ENCODE results near the gene HK2. TPM values are rescaled to one million over a fixed set of nuclear protein-coding genes. Genes with fewer than 3 reads are reported as not detected.
A peak's percentile ranks its signal among the peaks of the same experiment; 100 is the strongest.

HK2 gene
- total and polyA plus RNA-seq, 12 donors = 3.4 to 43.4 (median 13.1) TPM

DNA sequence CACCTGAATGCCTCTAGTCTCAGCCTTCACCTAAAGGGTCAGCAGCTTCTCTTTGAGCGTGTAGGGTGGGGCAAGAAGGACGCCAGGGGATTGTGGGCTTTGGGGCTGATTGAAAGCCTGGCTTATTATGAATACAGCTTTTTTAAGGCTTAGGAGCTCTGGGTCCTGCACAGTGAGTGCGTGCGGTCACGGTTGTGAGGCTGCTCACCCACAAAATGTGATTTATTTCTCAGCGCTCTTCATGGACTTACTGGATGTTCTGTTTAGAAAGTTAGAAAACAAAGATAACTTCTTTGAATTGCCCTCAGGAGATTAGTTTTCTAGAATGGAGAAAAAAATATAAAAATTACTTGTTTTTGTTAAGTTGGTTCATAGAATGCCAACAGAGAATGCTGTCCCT, 37.5 kb downstream of the HK2 start:
- no peak for ATAC-seq
- intact Hi-C loops (cut with DNase I) = no loop called here
- 94 to 95% methylated on average over 6 of the region's 6 CpGs for WGBS, 2 donors
- DNase-seq = no peak
- peaks cover 0 to 60% (median 12%) of the 10 kb centered on the region in 9 donors for H3K4me1 ChIP-seq
- no peaks in the 10 kb centered on the region for H3K27me3 ChIP-seq
- TF ChIP-seq, protein P1, sequence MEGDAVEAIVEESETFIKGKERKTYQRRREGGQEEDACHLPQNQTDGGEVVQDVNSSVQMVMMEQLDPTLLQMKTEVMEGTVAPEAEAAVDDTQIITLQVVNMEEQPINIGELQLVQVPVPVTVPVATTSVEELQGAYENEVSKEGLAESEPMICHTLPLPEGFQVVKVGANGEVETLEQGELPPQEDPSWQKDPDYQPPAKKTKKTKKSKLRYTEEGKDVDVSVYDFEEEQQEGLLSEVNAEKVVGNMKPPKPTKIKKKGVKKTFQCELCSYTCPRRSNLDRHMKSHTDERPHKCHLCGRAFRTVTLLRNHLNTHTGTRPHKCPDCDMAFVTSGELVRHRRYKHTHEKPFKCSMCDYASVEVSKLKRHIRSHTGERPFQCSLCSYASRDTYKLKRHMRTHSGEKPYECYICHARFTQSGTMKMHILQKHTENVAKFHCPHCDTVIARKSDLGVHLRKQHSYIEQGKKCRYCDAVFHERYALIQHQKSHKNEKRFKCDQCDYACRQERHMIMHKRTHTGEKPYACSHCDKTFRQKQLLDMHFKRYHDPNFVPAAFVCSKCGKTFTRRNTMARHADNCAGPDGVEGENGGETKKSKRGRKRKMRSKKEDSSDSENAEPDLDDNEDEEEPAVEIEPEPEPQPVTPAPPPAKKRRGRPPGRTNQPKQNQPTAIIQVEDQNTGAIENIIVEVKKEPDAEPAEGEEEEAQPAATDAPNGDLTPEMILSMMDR (IDR thresholded peaks at IDR 0.05) = no peak
- H3K36me3 ChIP-seq = peaks cover 0 to 38% (median 0%) of the 10 kb centered on the region in 9 donors
- no peak overlapping the region for H3K4me3 ChIP-seq
- no peak overlapping the region for H3K27ac ChIP-seq
- H3K9me3 ChIP-seq = no peaks in the 10 kb centered on the region

DNA sequence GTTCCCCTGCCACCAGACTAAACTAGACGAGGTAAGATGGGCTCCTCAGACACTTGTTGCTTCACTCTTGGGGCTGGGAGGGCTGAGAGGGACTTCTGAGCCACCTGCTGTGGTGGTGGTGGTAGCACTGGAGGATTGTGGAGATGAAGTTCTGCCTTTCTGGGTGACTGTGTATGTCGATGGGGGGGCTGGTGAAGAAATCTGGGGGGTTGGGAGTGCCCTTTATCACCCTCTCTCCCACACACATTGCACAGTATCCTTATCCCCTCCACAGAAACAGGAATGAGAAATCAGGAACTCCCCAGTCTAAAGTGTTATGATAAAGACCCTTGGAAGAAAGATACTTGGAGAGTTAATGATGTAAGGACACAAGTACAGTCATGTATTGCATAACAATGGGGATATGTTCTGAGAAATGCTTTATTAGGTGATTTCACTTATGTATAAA, 38.5 kb downstream of the HK2 start:
- 72 to 80% methylated on average over 2 of the region's 2 CpGs for WGBS, 2 donors
- H3K9me3 ChIP-seq = no peaks in the 10 kb centered on the region
- peaks cover 0 to 57% (median 11%) of the 10 kb centered on the region in 9 donors for H3K4me1 ChIP-seq
- no peak for DNase-seq
- H3K36me3 ChIP-seq = peaks cover 0 to 48% (median 0%) of the 10 kb centered on the region in 9 donors
- intact Hi-C loops (cut with DNase I) = no loop called here
- H3K27ac ChIP-seq = no peak overlapping the region
- no peak for ATAC-seq
- H3K27me3 ChIP-seq = no peaks in the 10 kb centered on the region
- no peak overlapping the region for H3K4me3 ChIP-seq
- TF ChIP-seq, protein P1 (IDR thresholded peaks at IDR 0.05) = no peak

DNA sequence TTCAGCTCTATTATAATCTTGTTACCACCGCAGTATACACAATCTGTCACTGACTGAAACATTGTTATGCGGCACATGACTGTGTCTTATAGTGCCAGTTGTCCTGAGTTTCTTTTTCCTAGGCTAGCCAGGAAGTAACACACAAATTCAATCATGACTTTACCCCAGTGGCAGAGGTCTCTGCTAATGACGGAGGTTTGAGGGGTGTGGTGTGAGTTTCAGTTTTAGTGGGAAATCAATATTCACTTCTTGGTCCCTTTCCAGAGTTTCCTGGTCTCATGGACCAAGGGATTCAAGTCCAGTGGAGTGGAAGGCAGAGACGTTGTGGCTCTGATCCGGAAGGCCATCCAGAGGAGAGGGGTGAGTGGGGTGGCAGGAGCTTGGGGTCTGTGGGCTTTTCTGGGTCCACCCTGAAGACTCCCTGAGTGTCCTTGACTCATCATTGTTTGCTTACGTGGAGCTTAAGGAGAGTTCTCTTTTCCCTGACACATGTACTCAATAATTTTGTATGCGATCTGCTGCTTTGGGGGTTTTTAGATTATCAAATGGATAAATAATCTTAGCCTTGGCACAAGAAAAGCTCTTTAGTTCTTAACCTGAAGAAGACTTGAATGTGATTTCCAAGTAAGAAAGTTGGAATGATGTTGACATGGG, 39.2 kb downstream of the HK2 start:
- intact Hi-C loops (cut with DNase I) = no loop called here
- Histone ChIP-seq H3K27me3 (no peaks in the 10 kb centered on the region), H3K36me3 (peaks cover 0 to 50% (median 0%) of the 10 kb centered on the region in 9 donors), H3K9me3 (no peaks in the 10 kb centered on the region), H3K4me1 (peaks cover 0 to 50% (median 4%) of the 10 kb centered on the region in 9 donors), H3K27ac (no peak overlapping the region), H3K4me3 (no peak overlapping the region)
- DNase-seq (no peak), ATAC-seq (no peak)
- WGBS, 2 donors = 87 to 90% methylated on average over 7 of the region's 7 CpGs
- TF ChIP-seq, protein P1 (IDR thresholded peaks at IDR 0.05) = no peak

DNA sequence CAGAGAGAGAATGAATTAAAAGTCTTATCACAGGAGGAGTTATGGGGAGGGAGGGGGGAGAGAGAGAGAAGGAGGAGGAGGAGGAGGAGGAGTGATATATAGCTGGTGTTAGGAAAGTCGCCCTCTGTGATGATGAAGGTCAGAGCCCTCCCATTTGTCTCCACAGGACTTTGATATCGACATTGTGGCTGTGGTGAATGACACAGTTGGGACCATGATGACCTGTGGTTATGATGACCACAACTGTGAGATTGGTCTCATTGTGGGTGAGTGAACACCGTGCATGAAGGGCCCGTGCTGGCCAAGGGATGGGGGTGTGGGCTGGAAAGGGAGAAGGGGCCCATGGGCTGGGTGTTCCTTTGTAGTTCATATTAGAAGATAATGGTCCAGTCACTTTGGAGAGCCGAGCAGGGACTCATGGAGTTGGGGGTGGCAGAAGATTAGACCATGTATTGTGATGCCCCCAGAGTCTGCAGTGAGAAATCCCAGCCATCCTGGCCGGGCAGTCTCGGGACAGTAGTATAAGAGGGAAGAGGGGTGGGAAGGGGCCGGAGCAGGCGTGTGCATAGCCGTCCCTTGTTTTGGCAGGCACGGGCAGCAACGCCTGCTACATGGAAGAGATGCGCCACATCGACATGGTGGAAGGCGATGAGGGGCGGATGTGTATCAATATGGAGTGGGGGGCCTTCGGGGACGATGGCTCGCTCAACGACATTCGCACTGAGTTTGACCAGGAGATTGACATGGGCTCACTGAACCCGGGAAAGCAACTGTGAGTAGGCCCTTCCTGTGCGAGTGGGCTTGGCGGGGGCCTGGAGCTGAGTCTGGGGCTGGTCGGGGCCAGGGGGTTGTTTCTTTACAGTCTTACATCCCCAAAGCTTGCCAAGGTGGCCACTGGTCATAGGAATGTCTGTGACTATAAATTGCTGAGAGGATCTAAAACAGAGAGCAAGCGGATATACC, 40.0 kb downstream of the HK2 start:
- TF ChIP-seq, protein P1 (IDR thresholded peaks at IDR 0.05) = no peak
- Histone ChIP-seq H3K27me3 (no peaks in the 10 kb centered on the region), H3K4me1 (peaks cover 0 to 48% (median 0%) of the 10 kb centered on the region in 9 donors), H3K36me3 (peaks cover 0 to 51% (median 0%) of the 10 kb centered on the region in 9 donors), H3K4me3 (no peak overlapping the region), H3K27ac (peak overlapping the region in 2 of 10 donors; percentile 17 to 83), H3K9me3 (no peaks in the 10 kb centered on the region)
- intact Hi-C loops (cut with DNase I) = loop anchor here in 1 of 10 donors (2.0 kb wide), 1 partner anchor 183 kb away; no protein-coding TSS in a partner anchor
- 91 to 92% methylated on average over 26 of the region's 26 CpGs for WGBS, 2 donors
- DNase-seq (no peak), ATAC-seq (peak in 1 of 8 donors; percentile 8)

All from heart right ventricle (tissue), 16 donors.